T-helper 1 cell treated with Interleukin-12 subunit alpha and Interleukin-12 subunit beta and Interleukin-4 antibody, amounts not matched to agents 30 μg/mL and 1 μg/mL, for 36 hours (primary cell): ENCODE measurements around the gene BBX.
"Not testable (repeated sequence)": the region's sequence is repeated elsewhere in the genome, so short reads cannot be mapped to it uniquely, and the experiment has no call there.

Experiments
- H3K27ac Mint-ChIP-seq: one replicate; pipeline ENCODE4 v1.8.0; 2021; ENCODE audit warnings: mild to moderate bottlenecking, mixed read lengths
- H3K27me3 Mint-ChIP-seq: one replicate; pipeline ENCODE4 v1.8.0; 2021; ENCODE audit warnings: low read depth, mixed read lengths
- H3K36me3 Mint-ChIP-seq: one replicate; pipeline ENCODE4 v1.8.0; 2021; ENCODE audit warnings: low read depth, mixed read lengths
- H3K4me1 Mint-ChIP-seq: one replicate; pipeline ENCODE4 v1.8.0; 2021; ENCODE audit warnings: low read depth, mixed read lengths
- H3K4me3 Mint-ChIP-seq: one replicate; pipeline ENCODE4 v1.8.0; 2021; ENCODE audit warnings: mild to moderate bottlenecking, moderate library complexity, mixed read lengths
- H3K9me3 Mint-ChIP-seq: one replicate; pipeline ENCODE4 v1.8.0; 2021; ENCODE audit warnings: mixed read lengths

BBX gene

GRCh38 chr3:107562969-107563529, 40.3 kb downstream of the BBX start:
- no peaks in the 10 kb centered on the region for H3K36me3 Mint-ChIP-seq
- no peaks in the 10 kb centered on the region for H3K9me3 Mint-ChIP-seq
- H3K27ac Mint-ChIP-seq: no peak overlapping the region
- H3K4me1 Mint-ChIP-seq: peaks cover 6% of the 10 kb centered on the region
- no peaks in the 10 kb centered on the region for H3K27me3 Mint-ChIP-seq
- H3K4me3 Mint-ChIP-seq: no peak overlapping the region

DNA sequence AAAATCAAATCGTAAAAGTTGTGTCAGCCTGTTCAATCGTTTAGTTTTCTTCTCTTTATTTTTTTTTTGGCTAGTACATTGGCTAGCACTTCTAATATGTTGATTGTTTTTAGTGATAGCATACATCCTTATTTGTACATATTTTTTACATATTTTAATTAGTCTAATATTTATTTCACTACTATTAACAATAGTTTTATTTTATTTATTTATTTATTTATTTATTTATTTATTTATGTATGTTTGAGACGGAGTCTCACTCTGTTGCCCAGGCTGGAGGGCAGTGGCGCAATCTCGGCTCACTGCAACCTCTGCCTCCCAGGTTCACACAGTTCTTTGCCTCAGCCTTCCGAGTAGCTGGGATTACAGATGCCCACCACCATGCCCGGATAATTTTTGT, 42.5 kb downstream of the BBX start:
- H3K27ac Mint-ChIP-seq, H3K4me3 Mint-ChIP-seq, H3K9me3 Mint-ChIP-seq, H3K4me1 Mint-ChIP-seq, H3K27me3 Mint-ChIP-seq, H3K36me3 Mint-ChIP-seq: not testable (repeated sequence)

DNA sequence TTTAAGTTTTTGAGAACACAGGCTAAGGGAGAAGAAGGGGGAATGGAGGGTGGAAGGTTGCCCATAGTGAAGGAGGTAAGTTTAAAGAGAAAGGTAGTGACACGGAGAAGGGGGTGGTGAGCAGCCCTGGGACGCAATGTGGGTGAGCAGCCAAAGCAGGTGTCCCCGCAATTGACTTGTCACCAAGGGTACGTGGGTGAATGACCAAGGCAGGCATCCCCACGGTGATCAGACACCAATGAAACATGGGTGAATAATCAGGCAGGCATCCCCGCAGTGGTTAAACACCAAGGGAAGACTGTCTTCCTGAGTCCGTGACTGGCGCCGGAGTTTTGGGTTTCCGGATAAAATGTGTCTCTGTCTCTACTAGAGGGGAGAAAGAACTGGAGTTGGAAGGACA, 48.3 kb downstream of the BBX start:
- not testable (repeated sequence) for H3K9me3 Mint-ChIP-seq, H3K4me1 Mint-ChIP-seq, H3K27me3 Mint-ChIP-seq, H3K27ac Mint-ChIP-seq, H3K36me3 Mint-ChIP-seq, H3K4me3 Mint-ChIP-seq

- H3K27me3 Mint-ChIP-seq, H3K4me1 Mint-ChIP-seq: not testable (repeated sequence)
Observed at GRCh38 chr3:107571492-107571891, 48.7 kb downstream of the BBX start.

GRCh38 chr3:107574650-107575049, 51.9 kb downstream of the BBX start:
- Mint-ChIP-seq H3K36me3 (no peaks in the 10 kb centered on the region), H3K4me1 (peaks cover 2% of the 10 kb centered on the region)

More at GRCh38 chr3:107571492-107571891, 48.7 kb downstream of the BBX start:
- not testable (repeated sequence) for H3K36me3 Mint-ChIP-seq, H3K9me3 Mint-ChIP-seq, H3K27ac Mint-ChIP-seq, H3K4me3 Mint-ChIP-seq

DNA sequence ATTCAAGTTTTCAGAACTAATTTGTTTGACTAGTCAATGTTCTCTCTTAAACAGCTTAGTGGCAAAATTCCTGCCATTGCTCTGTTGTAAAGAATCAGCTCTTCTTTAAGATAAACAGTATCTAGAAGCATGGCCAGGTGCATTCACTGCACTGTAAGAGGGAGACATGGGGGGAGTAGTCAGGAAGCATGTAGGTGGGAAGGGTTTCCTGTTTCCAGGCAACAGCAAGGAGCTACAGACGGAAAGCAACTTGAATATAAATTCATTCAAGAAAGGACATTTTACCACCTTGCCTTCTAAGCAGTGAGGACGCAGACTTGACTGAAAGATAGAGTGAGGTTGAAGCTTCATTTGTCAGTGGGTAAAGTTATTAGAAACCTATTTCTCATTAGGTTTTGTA, 55.3 kb downstream of the BBX start:
- no peak overlapping the region for H3K27ac Mint-ChIP-seq
- no peaks in the 10 kb centered on the region for H3K36me3 Mint-ChIP-seq
- no peaks in the 10 kb centered on the region for H3K27me3 Mint-ChIP-seq
- H3K9me3 Mint-ChIP-seq: no peaks in the 10 kb centered on the region
- H3K4me3 Mint-ChIP-seq: no peak overlapping the region
- peaks cover 2% of the 10 kb centered on the region for H3K4me1 Mint-ChIP-seq

More at GRCh38 chr3:107574650-107575049, 51.9 kb downstream of the BBX start:
- no peaks in the 10 kb centered on the region for H3K9me3 Mint-ChIP-seq
- H3K27me3 Mint-ChIP-seq: no peaks in the 10 kb centered on the region
- H3K27ac Mint-ChIP-seq: no peak overlapping the region
- H3K4me3 Mint-ChIP-seq: no peak overlapping the region

DNA sequence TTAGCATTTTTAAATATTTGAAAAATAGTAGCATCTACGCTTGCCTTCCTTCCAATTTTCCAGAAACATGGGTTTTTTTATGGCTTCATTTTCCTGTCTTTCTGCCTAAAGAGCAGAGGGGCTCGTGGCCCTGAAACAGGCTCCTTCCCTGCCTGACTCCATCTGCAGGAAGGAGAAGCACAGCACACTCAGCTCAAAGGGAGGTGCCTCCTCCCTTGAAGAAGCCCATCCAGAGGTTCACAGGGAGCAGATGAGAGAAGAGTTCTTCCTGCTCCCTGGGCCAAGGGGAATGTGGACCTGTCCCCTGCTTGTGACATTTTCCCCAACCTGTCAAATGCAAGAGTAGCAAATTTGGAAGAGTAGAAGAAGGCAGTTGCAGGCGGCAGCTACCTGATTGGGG, 55.8 kb downstream of the BBX start:
- no peak overlapping the region for H3K27ac Mint-ChIP-seq
- H3K36me3 Mint-ChIP-seq: no peaks in the 10 kb centered on the region
- no peaks in the 10 kb centered on the region for H3K9me3 Mint-ChIP-seq
- no peak overlapping the region for H3K4me3 Mint-ChIP-seq
- H3K27me3 Mint-ChIP-seq: no peaks in the 10 kb centered on the region
- peaks cover 2% of the 10 kb centered on the region for H3K4me1 Mint-ChIP-seq

DNA sequence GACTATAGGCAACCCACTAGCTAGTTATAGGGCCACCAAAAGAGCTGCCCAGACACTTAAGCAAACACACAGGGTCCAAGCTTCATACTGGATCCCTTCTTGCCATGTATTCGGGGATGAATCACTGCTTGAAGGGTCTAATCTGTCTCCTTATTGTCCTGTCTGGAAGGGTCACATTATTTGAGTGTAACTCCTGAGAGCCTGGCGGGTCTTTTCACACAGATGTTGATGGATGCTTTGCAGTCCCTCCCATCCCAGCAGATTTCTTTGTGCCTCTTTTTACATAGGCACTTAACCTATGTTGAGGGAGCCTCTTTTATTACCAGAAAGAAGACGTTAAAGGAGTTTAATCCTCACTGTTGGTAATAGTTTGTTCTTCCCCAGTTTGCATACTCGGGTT, 56.6 kb downstream of the BBX start:
- Mint-ChIP-seq H3K4me1 (peaks cover 2% of the 10 kb centered on the region), H3K36me3 (no peaks in the 10 kb centered on the region), H3K27me3 (no peaks in the 10 kb centered on the region), H3K9me3 (no peaks in the 10 kb centered on the region), H3K27ac (no peak overlapping the region), H3K4me3 (no peak overlapping the region)

DNA sequence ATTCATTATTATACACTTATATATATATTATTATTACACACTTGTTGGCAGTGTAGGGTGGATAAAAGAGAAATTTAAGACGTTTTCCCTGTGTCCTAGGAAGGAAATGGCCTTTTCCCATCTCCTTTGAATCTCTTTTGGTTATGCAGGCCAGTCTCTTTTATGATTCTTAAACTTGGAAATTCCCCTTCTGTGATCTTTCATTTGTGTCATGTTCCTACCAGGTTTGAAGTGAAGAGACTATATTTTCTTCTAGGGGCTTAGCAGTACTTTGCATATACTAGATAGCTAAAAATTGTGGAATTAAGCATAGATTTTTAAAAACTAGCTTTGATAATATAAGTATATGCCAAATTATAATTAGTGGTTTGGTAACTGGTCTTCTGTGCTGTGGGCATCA, 58.5 kb downstream of the BBX start:
- no peaks in the 10 kb centered on the region for H3K9me3 Mint-ChIP-seq
- H3K4me1 Mint-ChIP-seq: peaks cover 2% of the 10 kb centered on the region
- no peaks in the 10 kb centered on the region for H3K27me3 Mint-ChIP-seq
- H3K36me3 Mint-ChIP-seq: no peaks in the 10 kb centered on the region
- no peak overlapping the region for H3K4me3 Mint-ChIP-seq
- H3K27ac Mint-ChIP-seq: no peak overlapping the region

DNA sequence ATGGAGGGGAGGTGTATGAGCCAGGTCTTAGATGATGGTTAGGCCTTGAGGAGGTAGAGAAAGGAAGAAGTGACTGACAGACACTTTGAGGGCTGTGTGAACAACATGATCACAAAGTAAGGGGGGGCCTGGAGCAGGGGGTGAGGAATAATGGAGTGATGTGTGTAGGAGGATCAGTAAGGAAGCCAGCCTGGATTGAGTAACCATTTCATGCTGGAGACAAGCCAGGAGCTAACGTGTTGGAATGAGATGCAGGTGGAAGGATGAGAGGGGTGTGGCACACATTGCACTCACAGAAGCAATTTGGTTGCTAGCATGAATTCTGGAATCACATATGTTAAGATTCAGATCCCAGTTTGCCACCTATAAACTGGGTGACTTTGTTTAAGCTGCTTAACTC, 65.5 kb downstream of the BBX start:
- Mint-ChIP-seq H3K4me3 (no peak overlapping the region), H3K27me3 (no peaks in the 10 kb centered on the region), H3K27ac (no peak overlapping the region), H3K36me3 (peaks cover 3% of the 10 kb centered on the region), H3K4me1 (peaks cover 11% of the 10 kb centered on the region), H3K9me3 (no peaks in the 10 kb centered on the region)

GRCh38 chr3:107589454-107589853, 66.7 kb downstream of the BBX start:
- H3K4me1 Mint-ChIP-seq: peaks cover 12% of the 10 kb centered on the region
- no peak overlapping the region for H3K27ac Mint-ChIP-seq
- peaks cover 3% of the 10 kb centered on the region for H3K36me3 Mint-ChIP-seq
- H3K9me3 Mint-ChIP-seq: no peaks in the 10 kb centered on the region
- H3K4me3 Mint-ChIP-seq: no peak overlapping the region
- no peaks in the 10 kb centered on the region for H3K27me3 Mint-ChIP-seq

DNA sequence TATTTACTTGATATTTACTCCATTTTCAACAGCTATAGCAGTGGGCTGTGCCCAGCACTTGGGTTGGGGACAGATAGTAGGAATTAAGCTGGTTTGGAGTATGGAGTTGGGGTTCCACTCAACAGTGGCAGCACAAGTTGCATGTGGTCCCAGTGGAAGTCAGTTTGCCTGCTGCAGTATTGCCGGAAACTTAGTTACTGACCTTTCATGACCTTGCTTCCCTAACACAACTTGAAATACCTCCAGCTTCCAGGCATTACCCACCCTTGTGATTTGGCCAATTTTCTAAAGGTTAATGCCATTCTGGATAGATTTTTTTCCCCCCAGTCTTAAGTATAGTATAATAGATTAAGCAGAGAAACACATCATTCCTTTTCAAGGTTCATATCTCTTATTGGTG, 68.0 kb downstream of the BBX start:
- H3K36me3 Mint-ChIP-seq: peaks cover 3% of the 10 kb centered on the region
- no peaks in the 10 kb centered on the region for H3K9me3 Mint-ChIP-seq
- H3K4me1 Mint-ChIP-seq: peaks cover 14% of the 10 kb centered on the region
- H3K27ac Mint-ChIP-seq: no peak overlapping the region
- H3K4me3 Mint-ChIP-seq: no peak overlapping the region
- no peaks in the 10 kb centered on the region for H3K27me3 Mint-ChIP-seq

DNA sequence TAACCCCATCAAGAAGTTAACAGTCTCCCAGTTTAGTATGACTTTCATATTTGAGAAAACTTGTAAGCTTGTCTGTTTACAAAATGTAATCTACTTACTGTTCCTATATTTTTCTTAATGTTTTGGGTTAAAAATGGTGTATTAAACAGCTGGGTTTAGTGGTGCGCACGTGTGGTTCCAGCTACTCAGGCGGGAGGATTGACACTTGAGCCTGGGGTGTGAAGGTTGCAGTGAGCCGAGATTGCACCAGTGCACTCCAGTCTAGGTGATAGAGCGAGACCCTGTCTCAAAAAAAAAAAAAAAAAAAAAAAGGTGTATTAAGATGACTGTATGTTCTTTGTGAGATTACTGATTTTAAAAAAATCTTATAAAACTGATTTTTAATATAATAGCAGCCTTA, 69.3 kb downstream of the BBX start:
- H3K9me3 Mint-ChIP-seq: no peaks in the 10 kb centered on the region
- H3K4me1 Mint-ChIP-seq: peaks cover 18% of the 10 kb centered on the region
- no peak overlapping the region for H3K27ac Mint-ChIP-seq

DNA sequence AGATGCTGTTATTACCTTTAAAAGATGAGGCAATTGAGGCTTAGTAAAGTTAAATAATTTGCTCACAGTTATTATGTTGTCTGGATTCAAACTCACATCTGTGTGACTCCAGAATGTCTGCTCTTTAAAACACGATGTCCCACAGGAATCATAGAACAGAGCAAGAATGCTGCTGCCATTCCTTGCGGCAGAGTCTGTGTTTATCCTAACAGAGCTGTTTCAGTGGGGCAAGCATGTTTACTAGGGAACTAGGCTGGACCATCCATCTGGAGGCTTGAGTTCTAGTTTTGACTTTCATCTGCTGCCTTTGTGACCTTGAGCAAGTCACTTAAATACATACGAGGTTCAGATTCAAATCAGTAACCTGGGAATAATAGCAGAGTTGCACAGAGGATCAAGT, 72.1 kb downstream of the BBX start:
- H3K4me3 Mint-ChIP-seq: no peak overlapping the region
- H3K9me3 Mint-ChIP-seq: no peaks in the 10 kb centered on the region
- H3K27ac Mint-ChIP-seq: no peak overlapping the region
- no peaks in the 10 kb centered on the region for H3K36me3 Mint-ChIP-seq
- H3K27me3 Mint-ChIP-seq: no peaks in the 10 kb centered on the region
- H3K4me1 Mint-ChIP-seq: peaks cover 26% of the 10 kb centered on the region

More for the DNA sequence above, 69.3 kb downstream of the BBX start:
- Mint-ChIP-seq H3K27me3 (no peaks in the 10 kb centered on the region), H3K36me3 (peaks cover 3% of the 10 kb centered on the region), H3K4me3 (no peak overlapping the region)

GRCh38 chr3:107596639-107597038, 73.9 kb downstream of the BBX start:
- Mint-ChIP-seq H3K27me3 (no peaks in the 10 kb centered on the region), H3K4me1 (peaks cover 43% of the 10 kb centered on the region), H3K4me3 (no peak overlapping the region)

More at GRCh38 chr3:107596639-107597038, 73.9 kb downstream of the BBX start:
- no peaks in the 10 kb centered on the region for H3K9me3 Mint-ChIP-seq
- peaks cover 2% of the 10 kb centered on the region for H3K36me3 Mint-ChIP-seq
- H3K27ac Mint-ChIP-seq: no peak overlapping the region
